ENCODE measurements around the gene SLC35F1.

The SLC35F1 gene

DNA sequence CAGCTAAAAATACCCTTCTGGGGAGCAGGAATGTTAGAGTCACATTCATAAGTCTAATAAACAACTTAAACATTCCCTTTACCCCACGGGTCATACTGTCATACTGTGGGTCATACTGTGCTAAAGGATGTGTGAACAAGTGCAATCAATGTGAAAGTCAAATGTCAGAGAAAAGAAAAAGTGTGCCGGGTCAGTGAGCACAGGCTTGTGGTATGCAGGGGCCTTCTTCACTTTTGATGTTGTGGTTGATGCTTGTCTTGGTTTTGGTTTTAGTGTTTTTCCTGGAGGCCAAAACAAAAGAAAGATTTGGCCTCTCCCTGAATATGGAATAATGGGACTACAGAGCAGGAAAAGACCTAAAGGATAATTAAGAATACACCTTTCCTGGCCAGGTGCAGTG is 373.1 kb downstream of the SLC35F1 start:
- DNase-seq (ENCODE audit: low read depth) = no peak

DNA sequence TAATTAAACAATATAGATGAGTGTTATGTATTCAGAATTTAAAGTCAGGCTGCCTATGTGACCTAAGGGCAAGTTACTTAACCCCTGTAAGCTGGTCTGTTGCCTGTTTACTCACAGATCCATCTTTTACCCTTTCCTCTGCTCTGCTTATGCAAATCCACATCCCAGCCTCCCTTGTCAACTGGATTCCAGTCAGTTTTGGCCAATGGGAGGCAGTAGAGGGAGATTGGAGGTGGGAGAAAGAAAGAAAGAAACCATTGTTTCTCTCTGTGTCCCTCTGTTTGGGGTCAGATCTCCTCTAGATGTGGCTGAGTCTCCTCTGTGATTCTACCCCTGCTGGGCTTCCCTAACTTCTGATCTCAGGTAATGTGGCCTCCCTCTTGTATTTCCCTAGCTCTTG is 374.2 kb downstream of the SLC35F1 start:
- no peak for DNase-seq (ENCODE audit: low read depth)

GRCh38 chr6:118283766-118284165 is 376.7 kb downstream of the SLC35F1 start:
- DNase-seq (ENCODE audit: low read depth) = peak; percentile 58

DNA sequence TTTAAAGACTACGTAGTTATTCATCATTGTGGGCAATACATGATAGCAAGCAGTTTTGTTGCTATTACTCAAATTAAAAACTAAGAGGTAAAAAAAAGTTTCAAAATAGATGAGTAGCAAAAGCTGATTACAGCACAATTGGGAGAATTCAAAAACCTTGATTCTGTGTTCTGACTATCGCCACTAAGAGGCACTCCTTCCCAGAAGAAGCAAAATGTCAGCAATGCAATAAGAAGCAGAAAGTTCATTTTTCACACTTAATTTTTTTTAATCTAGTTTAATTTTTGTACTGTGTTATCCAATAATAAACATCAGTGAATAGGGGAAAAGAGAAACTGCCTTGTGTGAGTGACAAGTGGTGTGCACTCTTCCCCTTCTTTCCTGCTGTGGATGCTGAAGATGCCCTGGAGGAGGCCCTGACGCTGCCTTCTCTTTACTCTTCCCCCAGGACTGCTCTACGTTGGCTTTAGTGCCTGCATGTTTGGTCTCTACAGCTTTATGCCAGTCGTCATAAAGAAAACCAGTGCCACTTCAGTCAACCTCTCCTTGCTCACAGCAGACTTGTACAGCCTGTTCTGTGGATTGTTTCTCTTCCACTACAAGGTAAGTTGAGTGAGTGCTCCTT is 377.8 kb downstream of the SLC35F1 start:
- DNase-seq (ENCODE audit: low read depth) = no peak

DNA sequence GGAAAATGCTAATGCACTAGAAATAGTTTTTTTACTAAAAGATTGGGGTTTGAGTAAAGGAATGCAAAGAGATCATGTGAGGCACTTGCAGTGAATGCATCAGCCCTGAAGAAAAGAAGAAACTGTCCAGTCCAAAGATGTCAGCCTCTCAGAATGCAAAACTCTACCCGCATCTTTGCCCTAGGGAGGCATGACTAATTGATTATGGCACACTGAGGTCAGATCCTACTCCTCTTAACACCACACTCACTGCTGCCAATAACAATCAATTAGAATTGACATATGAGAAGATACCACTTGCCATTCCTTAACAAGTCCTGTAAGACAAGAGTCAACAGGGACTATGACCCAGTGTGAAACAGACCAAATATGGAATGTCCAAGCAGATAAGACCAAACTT is 378.7 kb downstream of the SLC35F1 start:
- DNase-seq (ENCODE audit: low read depth) = no peak

- DNase-seq (ENCODE audit: low read depth) = no peak
These were observed 381.5 kb downstream of the SLC35F1 start for GRCh38 chr6:118288355-118289124.

DNA sequence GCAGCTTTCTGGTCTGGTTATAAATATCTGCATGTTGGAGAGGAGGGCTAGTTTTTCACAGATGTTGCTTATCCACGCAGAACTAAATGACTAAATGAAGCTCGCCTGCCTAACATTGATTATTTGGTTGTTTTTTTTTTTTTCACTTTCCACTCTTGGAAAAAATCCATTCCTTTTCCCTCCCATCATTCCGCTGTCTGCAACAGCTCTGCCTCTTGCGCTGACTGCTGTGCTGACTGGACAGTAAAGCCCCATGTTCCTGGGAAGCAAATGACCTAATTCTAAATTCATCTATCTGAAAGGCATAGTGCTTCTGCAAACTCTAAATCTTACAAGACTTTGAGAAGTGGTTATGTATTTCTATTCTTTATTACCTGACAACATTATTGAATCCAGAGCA is 385.5 kb downstream of the SLC35F1 start:
- no peak for DNase-seq (ENCODE audit: low read depth)

DNA sequence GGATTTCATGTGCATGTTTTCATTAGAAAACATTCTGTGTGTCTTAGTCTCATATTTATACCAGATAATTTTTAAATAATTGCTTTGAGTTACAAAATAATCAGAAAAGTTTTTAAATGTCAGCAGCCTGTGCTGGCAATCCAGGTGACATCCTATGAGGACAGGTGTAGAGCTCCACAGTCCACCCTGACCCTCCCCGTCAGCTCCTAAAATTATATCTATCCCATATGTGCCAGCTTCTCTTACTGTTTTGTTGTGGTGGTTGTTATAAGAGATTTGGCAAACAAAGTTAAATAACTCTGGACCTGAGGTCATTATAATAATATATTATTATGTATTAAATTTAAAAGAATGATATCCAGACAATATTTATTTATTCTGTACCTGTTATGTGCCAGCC is 387.8 kb downstream of the SLC35F1 start:
- no peak for DNase-seq (ENCODE audit: low read depth)

DNA sequence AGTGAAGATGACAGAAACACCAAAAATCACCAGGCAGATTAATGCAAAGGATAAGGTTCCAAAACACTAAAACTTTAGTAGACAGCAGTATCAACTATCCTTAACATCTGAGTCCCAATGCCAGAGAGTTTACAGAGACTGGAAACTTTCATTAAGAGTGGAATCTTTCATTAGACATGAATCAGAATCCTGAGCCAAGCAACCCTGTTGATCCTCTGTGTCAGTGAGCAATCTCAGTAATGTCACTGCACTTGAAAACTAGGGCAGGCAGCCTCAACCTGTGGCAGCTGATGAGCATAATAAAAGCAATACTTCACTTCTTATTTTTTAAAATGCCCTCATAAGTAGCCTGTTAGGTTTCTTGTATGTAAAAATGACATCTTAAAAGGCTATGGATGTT is 388.3 kb downstream of the SLC35F1 start:
- DNase-seq (ENCODE audit: low read depth) = no peak

- DNase-seq (ENCODE audit: low read depth) = no peak
These were observed 389.3 kb downstream of the SLC35F1 start for GRCh38 chr6:118296129-118296901.

- DNase-seq (ENCODE audit: low read depth) = no peak
These were observed 390.8 kb downstream of the SLC35F1 start for GRCh38 chr6:118297821-118298220.

- DNase-seq (ENCODE audit: low read depth) = no peak
These were observed 391.7 kb downstream of the SLC35F1 start for GRCh38 chr6:118298476-118299427.

DNA sequence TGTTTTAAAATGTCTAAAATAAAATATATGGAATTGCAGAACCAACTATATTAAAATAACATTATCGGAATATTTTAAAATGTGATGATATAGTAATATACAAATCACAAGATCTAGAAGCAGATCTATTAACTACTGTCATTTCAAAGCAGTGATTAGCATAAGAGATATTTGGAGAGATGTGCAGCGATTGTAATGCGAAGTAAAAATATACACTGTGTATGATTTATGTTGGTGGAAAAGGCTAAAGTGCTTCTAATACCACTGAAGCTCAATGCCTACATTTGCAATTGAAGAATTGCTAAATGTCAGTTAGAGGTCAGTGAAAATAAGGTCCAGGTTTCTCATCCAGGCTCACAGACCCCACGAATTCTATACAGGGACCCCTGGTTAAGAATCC is 392.4 kb downstream of the SLC35F1 start:
- DNase-seq (ENCODE audit: low read depth) = no peak

DNA sequence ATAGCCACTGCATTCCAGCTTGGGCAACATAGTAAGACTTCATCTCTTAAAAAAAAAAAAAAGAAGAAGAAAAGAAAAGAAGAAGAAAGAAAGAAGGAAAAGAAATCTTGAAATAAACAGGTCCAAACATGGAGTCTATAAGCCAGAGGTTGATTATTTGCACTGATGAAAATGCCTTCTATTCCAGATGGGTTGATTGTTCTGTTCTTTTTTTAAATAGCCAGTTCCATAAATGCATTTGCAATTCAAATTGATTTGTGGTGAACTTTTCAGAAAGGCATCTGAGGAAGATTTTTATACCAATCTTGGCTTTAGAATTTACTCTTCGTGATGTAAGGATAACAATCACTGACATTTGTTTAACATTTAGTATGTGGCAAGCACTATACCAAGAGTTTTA is 397.3 kb downstream of the SLC35F1 start:
- DNase-seq (ENCODE audit: low read depth) = no peak

DNA sequence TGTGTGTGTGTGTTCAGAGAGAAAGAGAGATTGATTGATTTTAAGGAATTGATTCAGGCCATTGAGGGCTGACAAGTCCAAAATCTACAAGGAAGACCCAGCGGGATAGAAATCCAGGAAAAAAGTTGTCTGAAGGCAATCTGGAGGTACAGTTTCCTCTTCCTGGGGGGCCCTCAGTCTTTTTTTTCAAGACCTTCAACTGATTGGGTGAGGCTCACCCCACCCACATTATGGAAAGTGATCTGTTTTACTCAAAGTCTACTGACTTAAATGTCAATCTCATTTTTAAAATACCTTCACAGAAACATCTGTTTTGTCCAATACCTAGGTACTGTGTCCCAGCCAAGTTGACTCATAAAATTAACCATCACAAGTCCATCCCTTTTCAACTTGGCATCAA is 398.0 kb downstream of the SLC35F1 start:
- DNase-seq (ENCODE audit: low read depth) = no peak

DNA sequence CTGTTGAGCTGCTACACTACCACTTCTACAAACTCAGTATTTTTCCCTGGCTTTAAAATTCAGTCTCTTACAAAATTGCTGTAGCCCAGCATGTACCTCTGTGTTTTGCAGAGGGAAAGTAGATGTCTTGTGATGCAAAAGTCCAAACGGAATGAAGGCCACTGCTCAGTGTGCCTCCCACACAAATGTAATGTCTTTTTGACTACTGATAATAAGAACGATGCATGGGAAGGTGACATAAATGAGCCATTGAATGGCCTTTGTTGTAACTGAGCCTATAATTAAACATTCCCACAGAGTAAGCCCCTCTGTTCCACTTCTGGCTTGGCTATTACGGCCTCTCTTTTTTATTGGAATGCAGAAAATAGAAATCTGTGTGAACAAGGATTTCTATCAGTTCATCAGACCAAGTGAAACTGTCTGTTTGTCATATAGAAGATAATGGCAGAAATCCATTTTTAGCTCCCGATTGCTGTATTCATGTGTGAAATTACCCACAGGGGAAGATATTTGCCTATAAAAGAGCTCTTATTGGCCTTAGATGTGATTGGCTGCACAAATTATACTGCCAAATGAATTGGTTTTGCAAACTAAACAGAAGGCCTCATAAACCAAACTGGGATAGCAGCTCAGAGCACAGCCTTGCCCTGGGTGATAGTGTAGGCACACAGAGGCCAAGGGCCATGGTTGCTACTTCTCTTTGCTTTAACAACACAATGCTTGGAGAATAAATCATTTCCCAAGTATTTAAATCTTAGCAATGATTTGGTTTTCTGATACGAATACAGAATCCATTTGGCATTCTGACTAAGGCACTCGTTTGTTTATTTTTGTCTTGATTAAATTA is 399.6 kb downstream of the SLC35F1 start:
- DNase-seq (ENCODE audit: low read depth) = no peak

DNA sequence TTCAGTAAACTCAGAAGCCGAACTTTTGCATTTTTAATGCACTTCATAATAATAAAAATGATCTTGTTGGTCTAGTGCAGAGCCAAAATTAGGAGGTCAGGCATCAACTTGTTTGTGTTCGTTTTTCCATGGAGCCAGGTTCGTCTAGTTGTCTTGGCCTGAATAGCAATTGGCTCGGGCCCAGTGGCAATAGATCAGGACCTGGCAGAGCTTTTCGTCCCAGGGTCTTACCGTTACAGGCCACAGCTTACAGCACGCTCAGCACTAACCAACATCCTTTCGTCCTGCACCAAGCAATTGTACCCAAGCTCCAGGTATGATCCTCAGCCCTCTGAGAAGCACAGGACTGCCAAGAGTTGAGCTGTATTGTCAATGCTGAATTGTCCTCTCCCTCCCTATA is 400.5 kb downstream of the SLC35F1 start:
- no peak for DNase-seq (ENCODE audit: low read depth)

- DNase-seq (ENCODE audit: low read depth) = no peak
These were observed 402.5 kb downstream of the SLC35F1 start for GRCh38 chr6:118309337-118310093.

GRCh38 chr6:118313208-118313607 is 406.1 kb downstream of the SLC35F1 start:
- no peak for DNase-seq (ENCODE audit: low read depth)

DNA sequence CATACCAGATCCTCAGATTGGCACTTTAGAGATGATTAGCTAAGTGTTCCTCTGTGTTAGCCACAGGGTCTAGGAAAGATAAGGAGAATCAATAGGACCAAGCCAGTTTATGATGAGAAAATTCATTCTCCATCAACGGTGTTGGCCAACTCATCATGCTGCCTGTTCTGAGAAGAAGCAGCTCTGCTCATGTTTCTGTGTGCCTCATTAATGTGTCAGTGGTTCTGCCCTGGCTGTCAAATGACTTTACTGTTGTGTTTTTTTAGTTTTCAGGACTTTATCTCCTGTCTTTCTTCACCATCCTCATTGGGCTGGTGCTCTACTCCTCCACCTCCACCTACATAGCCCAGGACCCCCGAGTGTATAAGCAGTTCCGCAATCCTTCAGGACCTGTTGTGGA is 406.7 kb downstream of the SLC35F1 start:
- no peak for DNase-seq (ENCODE audit: low read depth)
